HCEC 1CT (cell line): ENCODE data around the gene IGSF9.

Source experiments
- DNase-seq: peaks from one replicate; pipeline ENCODE4 v3.0.0-alpha.2; 2017

IGSF9 gene

GRCh38 chr1:159943908-159944622, 1.3 kb downstream of the IGSF9 start:
- no peak for DNase-seq

GRCh38 chr1:159943278-159943640, 2.2 kb downstream of the IGSF9 start:
- no peak for DNase-seq

GRCh38 chr1:159942632-159943277, 2.7 kb downstream of the IGSF9 start:
- DNase-seq: no peak

- DNase-seq: no peak
These were observed 3.5 kb downstream of the IGSF9 start for GRCh38 chr1:159941591-159942560.

GRCh38 chr1:159941141-159941540, 4.3 kb downstream of the IGSF9 start:
- DNase-seq: no peak

- DNase-seq: no peak
These were observed 5.3 kb downstream of the IGSF9 start for GRCh38 chr1:159940006-159940620.

- DNase-seq: no peak
These were observed 5.8 kb downstream of the IGSF9 start for GRCh38 chr1:159939678-159940002.

GRCh38 chr1:159938905-159939677, 6.3 kb downstream of the IGSF9 start:
- no peak for DNase-seq

GRCh38 chr1:159938211-159938852, 7.1 kb downstream of the IGSF9 start:
- no peak for DNase-seq

- DNase-seq: no peak
These were observed 8.2 kb downstream of the IGSF9 start for GRCh38 chr1:159937054-159937750.

GRCh38 chr1:159936273-159936904, 9.0 kb downstream of the IGSF9 start:
- peak; percentile 23 for DNase-seq

GRCh38 chr1:159935719-159936272, 9.6 kb downstream of the IGSF9 start:
- no peak for DNase-seq

- DNase-seq: no peak
These were observed 10.1 kb downstream of the IGSF9 start for GRCh38 chr1:159935305-159935704.

- DNase-seq: no peak
These were observed 11.0 kb downstream of the IGSF9 start for GRCh38 chr1:159934136-159935039.

GRCh38 chr1:159933347-159933746, 12.1 kb downstream of the IGSF9 start:
- DNase-seq: no peak

GRCh38 chr1:159932296-159933285, 12.8 kb downstream of the IGSF9 start:
- DNase-seq: no peak

GRCh38 chr1:159931795-159932173, 13.6 kb downstream of the IGSF9 start:
- no peak for DNase-seq
